ENCODE results near the gene MAML3.
A peak's percentile ranks its signal among the peaks of the same experiment; 100 is the strongest.

Gene MAML3

GRCh38 chr4:139763205-139763604, 390.8 kb downstream of the MAML3 start:
- Histone ChIP-seq H3K9ac (ENCODE audit: low read length) (no peak overlapping the region), H4K91ac (ENCODE audit: low read length) (no peak overlapping the region), H2BK120ac (ENCODE audit: low read depth, low read length) (no peak overlapping the region), H2BK5ac (ENCODE audit: low read depth, low read length, poor library complexity, severe bottlenecking) (no peak overlapping the region), H3K18ac (ENCODE audit: low read depth in 1 of 2, low read length in 2 of 2) (no peak overlapping the region), H3K4ac (ENCODE audit: low read depth in 1 of 2, low read length in 2 of 2) (no peak overlapping the region), H3K79me1 (replicated peaks; ENCODE audit: low read length, poor library complexity, severe bottlenecking) (peaks cover 7% of the 10 kb centered on the region), H2AK5ac (ENCODE audit: low read length, severe bottlenecking) (no peak overlapping the region), H2BK12ac (ENCODE audit: low read length in 2 of 2) (no peak overlapping the region), H2BK15ac (ENCODE audit: low read depth, poor library complexity, severe bottlenecking) (no peak overlapping the region), H3K36me3 (ENCODE audit: control insufficient read depth in 1 of 2, insufficient read depth in 2 of 2, low read depth in 1 of 2, low read length in 2 of 2) (no peaks in the 10 kb centered on the region), H3K4me3 (ENCODE audit: insufficient read depth in 1 of 2, low read depth in 1 of 2, low read length in 2 of 2) (no peak overlapping the region), H3K4me2 (ENCODE audit: low read length, poor library complexity, severe bottlenecking) (no peak overlapping the region), H3K27ac (ENCODE audit: low read length, poor library complexity, severe bottlenecking) (no peak overlapping the region), H3K9me3 (ENCODE audit: control insufficient read depth, low read length) (no peaks in the 10 kb centered on the region), H3K4me1 (ENCODE audit: control insufficient read depth, insufficient read depth, low read depth, low read length) (peaks cover 9% of the 10 kb centered on the region), H3K27me3 (ENCODE audit: control insufficient read depth in 1 of 2, insufficient read depth in 1 of 2, low read length in 2 of 2) (no peaks in the 10 kb centered on the region), H3K23ac (ENCODE audit: low read length in 2 of 2) (no peak overlapping the region), H4K8ac (ENCODE audit: low read length) (no peak overlapping the region), H3K14ac (ENCODE audit: low read length in 2 of 2) (no peak overlapping the region), H2AFZ (ENCODE audit: low read depth, low read length) (no peak overlapping the region)
- WGBS: 13% methylated on average over 5 of the region's 6 CpGs
- peak; percentile 64 for DNase-seq

GRCh38 chr4:139762720-139763119, 391.3 kb downstream of the MAML3 start:
- Histone ChIP-seq H3K27me3 (ENCODE audit: control insufficient read depth in 1 of 2, insufficient read depth in 1 of 2, low read length in 2 of 2) (no peaks in the 10 kb centered on the region), H3K18ac (ENCODE audit: low read depth in 1 of 2, low read length in 2 of 2) (peak overlapping the region; percentile 6 to 53), H3K79me1 (replicated peaks; ENCODE audit: low read length, poor library complexity, severe bottlenecking) (peaks cover 7% of the 10 kb centered on the region), H3K14ac (ENCODE audit: low read length in 2 of 2) (no peak overlapping the region), H3K4me3 (ENCODE audit: insufficient read depth in 1 of 2, low read depth in 1 of 2, low read length in 2 of 2) (no peak overlapping the region), H3K27ac (ENCODE audit: low read length, poor library complexity, severe bottlenecking) (no peak overlapping the region), H3K4ac (ENCODE audit: low read depth in 1 of 2, low read length in 2 of 2) (no peak overlapping the region), H3K9me3 (ENCODE audit: control insufficient read depth, low read length) (no peaks in the 10 kb centered on the region), H3K4me1 (ENCODE audit: control insufficient read depth, insufficient read depth, low read depth, low read length) (peaks cover 9% of the 10 kb centered on the region), H3K36me3 (ENCODE audit: control insufficient read depth in 1 of 2, insufficient read depth in 2 of 2, low read depth in 1 of 2, low read length in 2 of 2) (no peaks in the 10 kb centered on the region), H2BK5ac (ENCODE audit: low read depth, low read length, poor library complexity, severe bottlenecking) (no peak overlapping the region), H3K4me2 (ENCODE audit: low read length, poor library complexity, severe bottlenecking) (no peak overlapping the region), H2AFZ (ENCODE audit: low read depth, low read length) (no peak overlapping the region), H3K23ac (ENCODE audit: low read length in 2 of 2) (no peak overlapping the region), H3K9ac (ENCODE audit: low read length) (no peak overlapping the region), H4K91ac (ENCODE audit: low read length) (no peak overlapping the region), H2BK120ac (ENCODE audit: low read depth, low read length) (no peak overlapping the region), H2BK12ac (ENCODE audit: low read length in 2 of 2) (peak overlapping the region; percentile 15 to 57), H2BK15ac (ENCODE audit: low read depth, poor library complexity, severe bottlenecking) (no peak overlapping the region), H4K8ac (ENCODE audit: low read length) (peak overlapping the region; percentile 29), H2AK5ac (ENCODE audit: low read length, severe bottlenecking) (no peak overlapping the region)
- DNase-seq: no peak
- 79% methylated on average over 4 of the region's 5 CpGs for WGBS

- no peak overlapping the region for H2BK15ac ChIP-seq (ENCODE audit: low read depth, poor library complexity, severe bottlenecking)
- H4K91ac ChIP-seq (ENCODE audit: low read length): no peak overlapping the region
- H3K4me3 ChIP-seq (ENCODE audit: insufficient read depth in 1 of 2, low read depth in 1 of 2, low read length in 2 of 2): no peak overlapping the region
- no peak overlapping the region for H3K4ac ChIP-seq (ENCODE audit: low read depth in 1 of 2, low read length in 2 of 2)
- H3K18ac ChIP-seq (ENCODE audit: low read depth in 1 of 2, low read length in 2 of 2): no peak overlapping the region
- H2AFZ ChIP-seq (ENCODE audit: low read depth, low read length): no peak overlapping the region
- no peak overlapping the region for H3K23ac ChIP-seq (ENCODE audit: low read length in 2 of 2)
- H3K79me1 ChIP-seq (replicated peaks; ENCODE audit: low read length, poor library complexity, severe bottlenecking): peaks cover 6% of the 10 kb centered on the region
- no peak overlapping the region for H2AK5ac ChIP-seq (ENCODE audit: low read length, severe bottlenecking)
- no peaks in the 10 kb centered on the region for H3K27me3 ChIP-seq (ENCODE audit: control insufficient read depth in 1 of 2, insufficient read depth in 1 of 2, low read length in 2 of 2)
- no peak overlapping the region for H3K9ac ChIP-seq (ENCODE audit: low read length)
- no peak overlapping the region for H2BK12ac ChIP-seq (ENCODE audit: low read length in 2 of 2)
- peak overlapping the region; percentile 22 for H4K8ac ChIP-seq (ENCODE audit: low read length)
- no peak overlapping the region for H2BK5ac ChIP-seq (ENCODE audit: low read depth, low read length, poor library complexity, severe bottlenecking)
- no peaks in the 10 kb centered on the region for H3K9me3 ChIP-seq (ENCODE audit: control insufficient read depth, low read length)
- H3K4me1 ChIP-seq (ENCODE audit: control insufficient read depth, insufficient read depth, low read depth, low read length): peaks cover 6% of the 10 kb centered on the region
- no peaks in the 10 kb centered on the region for H3K36me3 ChIP-seq (ENCODE audit: control insufficient read depth in 1 of 2, insufficient read depth in 2 of 2, low read depth in 1 of 2, low read length in 2 of 2)
- 16% methylated on average over 4 of the region's 4 CpGs for WGBS
- peak; percentile 42 for DNase-seq
- H2BK120ac ChIP-seq (ENCODE audit: low read depth, low read length): no peak overlapping the region
- H3K4me2 ChIP-seq (ENCODE audit: low read length, poor library complexity, severe bottlenecking): no peak overlapping the region
- H3K27ac ChIP-seq (ENCODE audit: low read length, poor library complexity, severe bottlenecking): no peak overlapping the region
- H3K14ac ChIP-seq (ENCODE audit: low read length in 2 of 2): no peak overlapping the region
These were observed 392.5 kb downstream of the MAML3 start for GRCh38 chr4:139761461-139761860.

GRCh38 chr4:139760567-139760966, 393.4 kb downstream of the MAML3 start:
- H2AK5ac ChIP-seq (ENCODE audit: low read length, severe bottlenecking): no peak overlapping the region
- H2BK12ac ChIP-seq (ENCODE audit: low read length in 2 of 2): no peak overlapping the region
- no peak overlapping the region for H3K27ac ChIP-seq (ENCODE audit: low read length, poor library complexity, severe bottlenecking)
- no peak overlapping the region for H2BK120ac ChIP-seq (ENCODE audit: low read depth, low read length)
- H3K4me1 ChIP-seq (ENCODE audit: control insufficient read depth, insufficient read depth, low read depth, low read length): peaks cover 6% of the 10 kb centered on the region
- no peak overlapping the region for H3K18ac ChIP-seq (ENCODE audit: low read depth in 1 of 2, low read length in 2 of 2)
- H2BK15ac ChIP-seq (ENCODE audit: low read depth, poor library complexity, severe bottlenecking): no peak overlapping the region
- H3K9me3 ChIP-seq (ENCODE audit: control insufficient read depth, low read length): no peaks in the 10 kb centered on the region
- H3K23ac ChIP-seq (ENCODE audit: low read length in 2 of 2): no peak overlapping the region
- peaks cover 4% of the 10 kb centered on the region for H3K79me1 ChIP-seq (replicated peaks; ENCODE audit: low read length, poor library complexity, severe bottlenecking)
- H3K4ac ChIP-seq (ENCODE audit: low read depth in 1 of 2, low read length in 2 of 2): no peak overlapping the region
- H3K4me2 ChIP-seq (ENCODE audit: low read length, poor library complexity, severe bottlenecking): no peak overlapping the region
- H3K14ac ChIP-seq (ENCODE audit: low read length in 2 of 2): no peak overlapping the region
- H3K36me3 ChIP-seq (ENCODE audit: control insufficient read depth in 1 of 2, insufficient read depth in 2 of 2, low read depth in 1 of 2, low read length in 2 of 2): no peaks in the 10 kb centered on the region
- no peak overlapping the region for H4K91ac ChIP-seq (ENCODE audit: low read length)
- H2AFZ ChIP-seq (ENCODE audit: low read depth, low read length): no peak overlapping the region
- no peaks in the 10 kb centered on the region for H3K27me3 ChIP-seq (ENCODE audit: control insufficient read depth in 1 of 2, insufficient read depth in 1 of 2, low read length in 2 of 2)
- no peak overlapping the region for H4K8ac ChIP-seq (ENCODE audit: low read length)
- no peak overlapping the region for H3K9ac ChIP-seq (ENCODE audit: low read length)
- no peak overlapping the region for H3K4me3 ChIP-seq (ENCODE audit: insufficient read depth in 1 of 2, low read depth in 1 of 2, low read length in 2 of 2)
- H2BK5ac ChIP-seq (ENCODE audit: low read depth, low read length, poor library complexity, severe bottlenecking): no peak overlapping the region
- 91% methylated on average over 3 of the region's 4 CpGs for WGBS
- no peak for DNase-seq

All from mesenchymal stem cell (in vitro differentiated cells and primary cell).